Suprapubic skin (tissue), 3 donors: ENCODE measurements around the gene TCERG1L.

Experiments
- EP300 ChIP-seq: sonication (generic); formaldehyde crosslinking; IDR thresholded peaks from one replicate; pipeline ENCODE4 v1.6.1; 2017; ENCODE audit warnings: antibody characterized with exemption
- POLR2A ChIP-seq, 2 donors: fragments of 450-650 bp; IDR thresholded peaks; one replicate each; pipeline ENCODE4 v1.6.1; 2017; ENCODE audit warnings: antibody characterized with exemption in 2 of 2, mild to moderate bottlenecking in 2 of 2, moderate library complexity in 2 of 2
- TF ChIP-seq, protein P1 (sequence below), 2 donors: fragments of 200-600 bp in 1 of 2; fragments of 450-650 bp in 1 of 2; sonication (generic) in 1 of 2; IDR thresholded peaks; one replicate each; pipeline ENCODE4 v1.5.1; 2016 to 2019; ENCODE audit warnings: antibody characterized with exemption in 2 of 2, mild to moderate bottlenecking in 1 of 2, moderate library complexity in 1 of 2

- TF ChIP-seq EP300: no peak
- TF ChIP-seq, protein P1, sequence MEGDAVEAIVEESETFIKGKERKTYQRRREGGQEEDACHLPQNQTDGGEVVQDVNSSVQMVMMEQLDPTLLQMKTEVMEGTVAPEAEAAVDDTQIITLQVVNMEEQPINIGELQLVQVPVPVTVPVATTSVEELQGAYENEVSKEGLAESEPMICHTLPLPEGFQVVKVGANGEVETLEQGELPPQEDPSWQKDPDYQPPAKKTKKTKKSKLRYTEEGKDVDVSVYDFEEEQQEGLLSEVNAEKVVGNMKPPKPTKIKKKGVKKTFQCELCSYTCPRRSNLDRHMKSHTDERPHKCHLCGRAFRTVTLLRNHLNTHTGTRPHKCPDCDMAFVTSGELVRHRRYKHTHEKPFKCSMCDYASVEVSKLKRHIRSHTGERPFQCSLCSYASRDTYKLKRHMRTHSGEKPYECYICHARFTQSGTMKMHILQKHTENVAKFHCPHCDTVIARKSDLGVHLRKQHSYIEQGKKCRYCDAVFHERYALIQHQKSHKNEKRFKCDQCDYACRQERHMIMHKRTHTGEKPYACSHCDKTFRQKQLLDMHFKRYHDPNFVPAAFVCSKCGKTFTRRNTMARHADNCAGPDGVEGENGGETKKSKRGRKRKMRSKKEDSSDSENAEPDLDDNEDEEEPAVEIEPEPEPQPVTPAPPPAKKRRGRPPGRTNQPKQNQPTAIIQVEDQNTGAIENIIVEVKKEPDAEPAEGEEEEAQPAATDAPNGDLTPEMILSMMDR (IDR thresholded peaks at IDR 0.05): no peak
- no peak for TF ChIP-seq POLR2A (IDR thresholded peaks at IDR 0.05)
Observed at GRCh38 chr10:131134001-131134576, 177.4 kb downstream of the TCERG1L start.
